Panc1 (cell line): ENCODE measurements around the gene MRPL16. TPM values are rescaled to one million over a fixed set of nuclear protein-coding genes. Genes with fewer than 3 reads are reported as not detected.

ENCODE experiments used
- ATAC-seq: fragments of 200-7000 bp; cut with Tn5 transposase; 2 replicates; pipeline ENCODE4 v1.9.1; 2020; ENCODE audit warnings: mild to moderate bottlenecking, moderate library complexity
- BruUV-seq: library from RNA; stranded (reverse); fragments of 400-500 nt; replicated peaks from 2 replicates; lab custom pipeline; 2021; lab: Mats Ljungman, UMichigan
- CTCF ChIA-PET: fragments of 300-600 bp; sonication (Branson Sonifier 250); formaldehyde crosslinking; loops from one replicate; lab custom pipeline; 2022; ENCODE audit warnings: antibody characterized with exemption; lab: Charles Lee
- POLR2A ChIA-PET: fragments of 300-600 bp; sonication (Branson Sonifier 250); formaldehyde crosslinking; loops from one replicate; lab custom pipeline; 2022; ENCODE audit warnings: antibody characterized with exemption; lab: Charles Lee
- DNase-seq: peaks from one replicate; pipeline ENCODE4 v3.0.0-alpha.2; 2010; ENCODE audit warnings: low read depth, low spot score
- H3K27ac ChIP-seq: 2 replicates; pipeline ENCODE4 v1.5.1; 2011; ENCODE audit warnings: mild to moderate bottlenecking, low read length, inconsistent platforms
- H3K27me3 ChIP-seq: fragments of 200-500 bp; sonication (Bioruptor generic); 2 replicates; pipeline ENCODE4 v1.6.0; 2014; ENCODE audit warnings: low read length, inconsistent platforms; ENCODE audit not compliant: control insufficient read depth, insufficient read depth
- H3K36me3 ChIP-seq: fragments of 200-500 bp; sonication (Bioruptor generic); 2 replicates; pipeline ENCODE4 v1.5.1; 2014; ENCODE audit warnings: inconsistent platforms, mild to moderate bottlenecking, low read length, moderate library complexity; ENCODE audit not compliant: control insufficient read depth, insufficient read depth
- H3K4me1 ChIP-seq: 2 replicates; pipeline ENCODE4 v1.5.1; 2011; ENCODE audit warnings: inconsistent platforms, mild to moderate bottlenecking, low read length, moderate library complexity; ENCODE audit not compliant: control insufficient read depth, insufficient read depth
- H3K4me3 ChIP-seq, 2 experiments: 2 replicates each; pipeline ENCODE4 v1.5.1; 2011 to 2012; ENCODE audit warnings: low read depth in 2 of 2, low read length in 2 of 2, mild to moderate bottlenecking in 2 of 2, inconsistent platforms in 1 of 2, moderate library complexity in 1 of 2
- H3K9me3 ChIP-seq: fragments of 200-500 bp; sonication (Bioruptor generic); 2 replicates; pipeline ENCODE4 v1.5.1; 2014; ENCODE audit warnings: low read depth, mild to moderate bottlenecking, inconsistent platforms, low read length, moderate library complexity; ENCODE audit not compliant: control insufficient read depth, insufficient read depth
- CTCF ChIP-seq: fragments of 450-650 bp; IDR thresholded peaks from 2 replicates; pipeline ENCODE4 v1.5.1; 2017; ENCODE audit warnings: mild to moderate bottlenecking
- POLR2AphosphoS5 ChIP-seq: IDR thresholded peaks from 2 replicates; pipeline ENCODE4 v1.6.1; 2012; ENCODE audit warnings: mild to moderate bottlenecking, low read depth, low read length, moderate library complexity
- SIN3A ChIP-seq: IDR thresholded peaks from 2 replicates; pipeline ENCODE4 v1.6.1; 2012; ENCODE audit warnings: low read depth, mild to moderate bottlenecking, low read length, moderate library complexity, borderline replicate concordance; ENCODE audit not compliant: insufficient read depth
- TCF7L2 ChIP-seq: IDR thresholded peaks from 2 replicates; pipeline ENCODE4 v1.6.1; 2011; ENCODE audit warnings: mild to moderate bottlenecking, low read depth, low read length, inconsistent platforms
- in situ Hi-C: cut with HindIII; loops from 2 replicates; pipeline ENCODE4 v1.10.0; 2016; ENCODE audit warnings: low sequenced_read_pairs, low pct_unique_long_range_greater_than_20kb
- intact Hi-C: fragments of 100-400 bp; cut with micrococcal nuclease; formaldehyde crosslinking; loops from one replicate; pipeline ENCODE4 v1.10.0; 2022; ENCODE audit not compliant: unreplicated experiment
- total RNA-seq: library from RNA; stranded (reverse); gene quantifications from one replicate; pipeline ENCODE4 v1.2.1, GENCODE V29; 2021; ENCODE audit not compliant: unreplicated experiment
- TF ChIP-seq, protein P1 (sequence below), 2 experiments: IDR thresholded peaks; 2 replicates each; pipeline ENCODE4 v1.6.1; 2011 to 2012; ENCODE audit warnings: low read depth in 2 of 2, control low read depth in 1 of 2, low read length in 1 of 2, mild to moderate bottlenecking in 1 of 2, moderate library complexity in 1 of 2; ENCODE audit not compliant: insufficient read depth in 1 of 2

Gene MRPL16
- total RNA-seq, 1 experiment from 2014 or later = 41.8 TPM

DNA sequence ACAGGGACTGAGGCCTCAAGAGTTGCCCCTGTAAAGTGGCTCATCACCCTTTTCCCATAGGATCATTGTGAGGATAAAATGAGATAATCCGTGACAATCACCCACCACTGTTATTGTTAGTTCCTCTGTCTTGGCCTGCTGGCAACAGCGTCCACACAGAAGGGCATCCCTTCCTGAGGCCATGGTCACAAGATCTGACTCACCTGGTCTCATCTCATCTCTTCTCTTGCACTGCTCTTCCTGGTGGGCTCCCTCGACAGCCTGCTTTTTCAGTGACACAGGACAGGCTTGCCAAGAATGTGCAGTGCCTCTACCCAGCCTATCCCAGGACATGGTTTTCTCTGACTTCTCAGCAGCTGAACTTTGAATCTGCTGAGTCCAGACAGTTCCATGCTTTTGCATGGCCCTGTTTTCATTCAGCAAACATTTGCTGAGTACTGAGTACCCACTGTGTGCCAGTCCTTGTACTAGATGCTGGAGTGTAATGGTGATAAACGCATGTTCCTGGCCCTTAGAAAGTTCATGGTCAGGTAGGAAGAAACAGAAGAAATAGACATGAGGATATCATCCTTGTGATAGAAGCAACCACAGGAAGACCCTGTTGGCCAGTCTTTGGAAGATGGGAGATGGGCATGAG, 52.1 kb downstream of the MRPL16 start:
- no TSS peak for BruUV-seq
- no peak overlapping the region for H3K27ac ChIP-seq
- POLR2A ChIA-PET = no interaction called here
- CTCF ChIA-PET = no interaction called here
- peaks cover 2% of the 10 kb centered on the region; the same call in 1 of the 2 replicates for H3K36me3 ChIP-seq
- DNase-seq (no peak), ATAC-seq (no peak)
- H3K4me1 ChIP-seq = peaks cover 14% of the 10 kb centered on the region
- H3K4me3 ChIP-seq = no peak overlapping the region
- in situ Hi-C loops (no loop called here), intact Hi-C loops (no loop called here)
- no peaks in the 10 kb centered on the region for H3K9me3 ChIP-seq
- H3K27me3 ChIP-seq = no peaks in the 10 kb centered on the region
- no peak for TF ChIP-seq TCF7L2
- no peak for TF ChIP-seq SIN3A
- no peak for TF ChIP-seq POLR2AphosphoS5
- no peak for TF ChIP-seq CTCF
- TF ChIP-seq, protein P1, sequence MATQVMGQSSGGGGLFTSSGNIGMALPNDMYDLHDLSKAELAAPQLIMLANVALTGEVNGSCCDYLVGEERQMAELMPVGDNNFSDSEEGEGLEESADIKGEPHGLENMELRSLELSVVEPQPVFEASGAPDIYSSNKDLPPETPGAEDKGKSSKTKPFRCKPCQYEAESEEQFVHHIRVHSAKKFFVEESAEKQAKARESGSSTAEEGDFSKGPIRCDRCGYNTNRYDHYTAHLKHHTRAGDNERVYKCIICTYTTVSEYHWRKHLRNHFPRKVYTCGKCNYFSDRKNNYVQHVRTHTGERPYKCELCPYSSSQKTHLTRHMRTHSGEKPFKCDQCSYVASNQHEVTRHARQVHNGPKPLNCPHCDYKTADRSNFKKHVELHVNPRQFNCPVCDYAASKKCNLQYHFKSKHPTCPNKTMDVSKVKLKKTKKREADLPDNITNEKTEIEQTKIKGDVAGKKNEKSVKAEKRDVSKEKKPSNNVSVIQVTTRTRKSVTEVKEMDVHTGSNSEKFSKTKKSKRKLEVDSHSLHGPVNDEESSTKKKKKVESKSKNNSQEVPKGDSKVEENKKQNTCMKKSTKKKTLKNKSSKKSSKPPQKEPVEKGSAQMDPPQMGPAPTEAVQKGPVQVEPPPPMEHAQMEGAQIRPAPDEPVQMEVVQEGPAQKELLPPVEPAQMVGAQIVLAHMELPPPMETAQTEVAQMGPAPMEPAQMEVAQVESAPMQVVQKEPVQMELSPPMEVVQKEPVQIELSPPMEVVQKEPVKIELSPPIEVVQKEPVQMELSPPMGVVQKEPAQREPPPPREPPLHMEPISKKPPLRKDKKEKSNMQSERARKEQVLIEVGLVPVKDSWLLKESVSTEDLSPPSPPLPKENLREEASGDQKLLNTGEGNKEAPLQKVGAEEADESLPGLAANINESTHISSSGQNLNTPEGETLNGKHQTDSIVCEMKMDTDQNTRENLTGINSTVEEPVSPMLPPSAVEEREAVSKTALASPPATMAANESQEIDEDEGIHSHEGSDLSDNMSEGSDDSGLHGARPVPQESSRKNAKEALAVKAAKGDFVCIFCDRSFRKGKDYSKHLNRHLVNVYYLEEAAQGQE (IDR thresholded peaks at IDR 0.05; ENCODE audit: insufficient read depth in 1 of 2, low read depth in 2 of 2, low read length in 1 of 2) = no peak

DNA sequence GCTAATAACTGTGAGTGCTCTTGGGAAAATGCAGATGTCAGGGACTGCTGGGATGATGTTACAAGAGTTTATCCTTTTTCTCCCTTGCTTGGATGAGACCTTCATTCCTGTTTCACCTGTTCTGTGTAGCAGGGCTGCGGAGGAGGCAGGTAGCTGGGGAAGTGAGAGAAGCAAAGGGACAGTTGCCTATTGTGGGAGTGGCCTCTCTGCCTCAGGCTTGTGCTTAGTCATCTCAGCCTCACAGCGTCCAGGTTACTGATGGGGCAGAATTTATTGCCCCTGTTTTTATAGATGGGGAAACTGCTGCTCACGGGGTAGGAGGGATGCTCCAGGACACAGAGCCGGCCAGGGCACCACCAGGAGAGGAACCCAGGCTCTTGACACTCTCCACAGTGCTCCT, 53.7 kb downstream of the MRPL16 start:
- DNase-seq = no peak
- H3K27ac ChIP-seq = peak overlapping the region; percentile 82

More for the DNA sequence above, 53.7 kb downstream of the MRPL16 start:
- Histone ChIP-seq H3K4me1 (peaks cover 14% of the 10 kb centered on the region), H3K36me3 (peaks cover 2% of the 10 kb centered on the region; the same call in 1 of the 2 replicates), H3K4me3 (peak overlapping the region; percentile 81 to 98), H3K27me3 (no peaks in the 10 kb centered on the region), H3K9me3 (no peaks in the 10 kb centered on the region)
- CTCF ChIA-PET = no interaction called here
- TF ChIP-seq TCF7L2 (no peak), CTCF (no peak), SIN3A (no peak), POLR2AphosphoS5 (no peak)
- TF ChIP-seq, protein P1 (IDR thresholded peaks at IDR 0.05; ENCODE audit: insufficient read depth in 1 of 2, low read depth in 2 of 2, low read length in 1 of 2) = no peak
- no TSS peak for BruUV-seq
- POLR2A ChIA-PET = no interaction called here
- intact Hi-C loops (no loop called here), in situ Hi-C loops (no loop called here)
- no peak for ATAC-seq
